22Rv1 (cell line): ENCODE measurements around the gene CLEC3B.
"Not testable (repeated sequence)": the region's sequence is repeated elsewhere in the genome, so short reads cannot be mapped to it uniquely, and the experiment has no call there.

Source experiments
- H3K27ac ChIP-seq: fragments of 450-650 bp; 2 replicates; pipeline ENCODE4 v1.5.1; 2017
- ZFX ChIP-seq: fragments of 450-650 bp; IDR thresholded peaks from 2 replicates; pipeline ENCODE4 v1.6.1; 2017; ENCODE audit warnings: antibody characterized with exemption, borderline replicate concordance
- TF ChIP-seq, protein P1 (sequence below): fragments of 450-650 bp; IDR thresholded peaks from 2 replicates; pipeline ENCODE4 v1.5.1; 2017; ENCODE audit warnings: mild to moderate bottlenecking

The CLEC3B gene

DNA sequence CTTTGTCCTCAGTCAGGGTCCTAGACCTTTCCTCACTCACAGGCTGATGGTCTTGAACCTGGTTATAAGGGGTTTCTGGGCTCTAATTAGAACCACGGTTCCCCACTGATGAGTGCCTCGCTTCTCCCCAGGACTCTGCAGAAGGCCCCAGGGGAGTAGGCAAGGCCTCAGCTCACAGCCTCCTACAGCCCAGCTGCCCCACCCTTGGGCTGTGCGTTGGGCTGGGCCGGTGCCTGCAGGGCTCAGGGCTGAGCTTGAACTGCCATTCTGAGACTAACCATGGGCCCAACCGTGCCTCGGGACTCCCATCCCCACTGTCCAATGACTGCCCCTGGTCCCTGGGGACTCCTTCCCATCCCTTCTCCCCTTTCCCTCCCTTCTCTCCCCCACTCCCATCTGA lies 25.6 kb downstream of the CLEC3B start:
- TF ChIP-seq, protein P1, sequence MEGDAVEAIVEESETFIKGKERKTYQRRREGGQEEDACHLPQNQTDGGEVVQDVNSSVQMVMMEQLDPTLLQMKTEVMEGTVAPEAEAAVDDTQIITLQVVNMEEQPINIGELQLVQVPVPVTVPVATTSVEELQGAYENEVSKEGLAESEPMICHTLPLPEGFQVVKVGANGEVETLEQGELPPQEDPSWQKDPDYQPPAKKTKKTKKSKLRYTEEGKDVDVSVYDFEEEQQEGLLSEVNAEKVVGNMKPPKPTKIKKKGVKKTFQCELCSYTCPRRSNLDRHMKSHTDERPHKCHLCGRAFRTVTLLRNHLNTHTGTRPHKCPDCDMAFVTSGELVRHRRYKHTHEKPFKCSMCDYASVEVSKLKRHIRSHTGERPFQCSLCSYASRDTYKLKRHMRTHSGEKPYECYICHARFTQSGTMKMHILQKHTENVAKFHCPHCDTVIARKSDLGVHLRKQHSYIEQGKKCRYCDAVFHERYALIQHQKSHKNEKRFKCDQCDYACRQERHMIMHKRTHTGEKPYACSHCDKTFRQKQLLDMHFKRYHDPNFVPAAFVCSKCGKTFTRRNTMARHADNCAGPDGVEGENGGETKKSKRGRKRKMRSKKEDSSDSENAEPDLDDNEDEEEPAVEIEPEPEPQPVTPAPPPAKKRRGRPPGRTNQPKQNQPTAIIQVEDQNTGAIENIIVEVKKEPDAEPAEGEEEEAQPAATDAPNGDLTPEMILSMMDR = no peak
- no peak for TF ChIP-seq ZFX

DNA sequence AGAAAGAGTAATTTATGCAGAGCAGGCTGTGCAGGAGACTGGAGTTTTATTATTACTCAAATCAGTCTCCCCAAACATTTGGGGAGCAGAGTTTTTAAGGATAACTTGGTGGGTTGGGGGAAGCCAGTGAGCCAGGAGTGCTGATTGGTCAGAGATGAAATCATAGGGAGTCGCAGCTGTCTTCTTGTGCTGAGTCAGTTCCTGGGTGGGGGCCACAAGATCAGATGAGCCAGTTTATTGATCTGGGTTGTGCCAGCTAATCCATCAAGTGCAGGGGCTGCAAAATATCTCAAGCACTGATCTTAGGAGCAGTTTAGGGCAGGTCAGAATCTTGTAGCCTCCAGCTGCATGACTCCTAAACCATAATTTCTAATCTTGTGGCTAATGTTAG lies 27.7 kb downstream of the CLEC3B start:
- not testable (repeated sequence) for H3K27ac ChIP-seq

More for the DNA sequence above, 25.6 kb downstream of the CLEC3B start:
- H3K27ac ChIP-seq = no peak overlapping the region

DNA sequence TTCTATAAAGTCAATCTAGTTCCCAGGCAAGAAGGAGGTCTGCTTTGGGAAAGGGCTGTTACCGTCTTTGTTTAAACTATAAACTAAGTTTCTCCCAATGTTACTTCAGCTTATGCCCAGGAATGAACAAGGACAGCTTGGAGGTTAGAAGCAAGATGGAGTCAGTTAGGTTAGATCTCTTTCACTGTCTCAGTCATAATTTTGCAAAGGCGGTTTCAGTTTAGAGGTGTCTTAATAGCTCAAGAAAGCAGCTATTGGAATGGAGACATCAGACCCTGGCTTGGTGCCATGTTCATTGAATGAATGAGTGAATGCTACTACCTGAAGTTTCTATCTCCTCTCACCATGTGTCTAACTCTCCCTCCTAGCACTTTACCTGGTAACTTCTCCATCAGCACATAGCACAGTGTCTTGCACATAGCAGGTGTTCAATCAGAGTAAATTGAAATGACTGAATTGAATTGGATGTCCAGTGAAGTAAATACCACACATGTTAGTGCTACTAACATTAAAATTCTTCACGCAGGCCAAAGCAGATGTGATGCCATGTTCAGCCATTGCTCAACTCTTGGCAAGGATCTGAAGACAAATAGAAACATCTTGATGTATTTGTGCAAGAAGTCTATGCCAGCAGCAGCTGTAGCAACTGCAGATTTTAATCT lies 28.2 kb downstream of the CLEC3B start:
- no peak overlapping the region for H3K27ac ChIP-seq
- TF ChIP-seq, protein P1 = no peak
- no peak for TF ChIP-seq ZFX

DNA sequence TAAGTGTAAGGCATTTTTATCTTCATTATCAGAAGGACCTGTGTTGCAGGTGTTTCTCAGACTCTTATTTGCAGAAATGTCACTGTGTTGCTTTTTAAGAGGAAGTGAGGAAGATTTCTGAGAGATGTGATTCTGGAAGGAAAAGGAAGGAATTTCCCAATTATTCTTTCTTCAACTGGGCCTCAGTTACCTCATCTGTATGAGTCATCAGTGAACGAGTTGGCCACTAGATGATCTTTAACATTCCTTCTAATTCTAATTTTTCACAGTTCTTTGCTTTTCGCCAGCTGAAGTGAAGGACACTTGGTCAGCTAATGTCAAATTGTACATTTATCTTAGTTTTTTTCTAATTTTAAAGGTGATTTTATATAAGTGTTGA lies 28.9 kb downstream of the CLEC3B start:
- TF ChIP-seq, protein P1 = no peak
- TF ChIP-seq ZFX = no peak
- no peak overlapping the region for H3K27ac ChIP-seq

DNA sequence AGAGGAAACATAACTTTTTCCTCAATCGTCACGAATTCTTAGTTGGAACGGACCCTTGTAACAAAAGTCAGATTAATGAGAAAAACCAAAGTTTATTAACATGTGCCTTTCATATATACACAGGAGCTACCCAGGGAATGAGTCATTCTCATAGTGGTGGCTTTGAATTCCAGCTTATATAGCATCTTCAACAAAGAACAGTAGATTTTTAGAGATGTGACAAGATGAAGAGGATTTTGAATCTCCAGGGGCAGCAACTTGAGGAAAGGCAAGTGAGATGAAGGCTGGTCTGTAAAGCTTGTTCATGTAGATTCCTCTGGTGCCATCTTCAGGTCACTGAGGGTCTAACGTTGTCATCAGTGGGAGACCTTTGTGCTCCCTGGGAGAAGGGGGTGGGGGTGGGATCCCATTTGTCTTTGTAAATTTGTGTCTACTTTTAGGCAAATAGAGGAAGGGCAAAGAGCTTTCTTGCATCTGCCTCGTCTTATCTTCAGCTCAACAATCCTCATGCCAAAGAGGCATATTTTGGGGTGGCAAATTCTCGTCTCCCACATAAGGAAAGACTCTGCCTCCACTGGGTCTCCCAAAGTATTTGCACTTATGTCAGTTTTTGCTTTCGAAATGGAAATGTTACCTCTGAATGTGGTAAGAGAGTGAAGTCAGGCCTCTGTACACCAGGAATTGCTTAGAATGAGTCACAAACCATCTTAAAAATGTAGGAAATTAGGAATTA lies 29.5 kb downstream of the CLEC3B start:
- no peak overlapping the region for H3K27ac ChIP-seq
- TF ChIP-seq ZFX = no peak
- TF ChIP-seq, protein P1 = peak; percentile 33

DNA sequence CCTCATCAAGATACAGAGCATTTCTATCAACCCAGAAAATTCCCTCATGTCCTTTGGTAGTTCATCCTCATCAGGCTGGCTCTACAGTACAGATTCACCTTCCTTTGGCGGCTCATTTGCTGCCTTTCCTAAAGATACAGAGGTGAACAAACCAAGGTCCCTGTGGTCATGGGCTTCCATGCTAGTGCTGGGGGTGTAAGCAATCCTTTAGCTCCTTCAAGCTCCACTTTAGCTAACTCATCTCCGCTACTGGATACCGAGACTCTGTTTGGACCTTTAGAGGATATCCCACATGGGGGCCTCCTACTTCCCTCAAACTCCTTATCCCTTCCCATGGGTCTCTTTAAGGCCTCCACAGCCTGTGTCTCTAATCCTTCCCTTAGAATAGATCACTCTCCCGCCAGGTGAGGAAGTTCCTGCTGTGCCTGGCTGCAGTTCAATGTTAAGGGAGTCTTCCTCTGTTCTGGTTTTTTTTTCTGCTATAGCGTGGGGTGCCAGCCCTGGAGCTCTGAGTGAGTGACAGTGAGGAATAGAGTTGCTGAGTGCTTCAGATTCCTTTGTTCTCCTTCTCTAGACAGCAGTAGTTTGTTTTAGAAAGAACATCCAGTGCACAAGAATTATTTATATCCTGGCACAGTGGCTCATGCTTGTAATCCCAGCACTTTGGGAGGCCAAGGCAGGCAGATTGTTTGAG lies 30.7 kb downstream of the CLEC3B start:
- TF ChIP-seq, protein P1 = no peak
- no peak for TF ChIP-seq ZFX
- H3K27ac ChIP-seq = no peak overlapping the region

DNA sequence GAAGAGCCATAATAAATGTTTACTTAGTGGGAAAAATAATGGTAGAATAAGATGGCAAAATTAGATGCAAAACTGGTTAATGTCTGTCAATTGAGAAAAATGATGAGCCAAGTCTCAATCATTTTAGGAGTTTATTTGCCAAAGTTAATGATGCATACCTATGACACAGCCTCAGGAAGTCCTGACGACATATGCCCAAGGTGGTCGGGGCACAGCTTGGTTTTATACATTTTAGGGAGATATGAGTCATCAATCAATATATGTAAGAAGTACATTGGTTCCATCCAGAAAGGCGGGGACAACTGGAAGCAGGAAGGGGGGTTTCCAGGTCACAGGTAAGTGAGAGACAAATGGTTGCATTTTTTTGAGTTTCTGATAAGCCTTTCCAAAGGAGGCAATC lies 31.5 kb downstream of the CLEC3B start:
- no peak for TF ChIP-seq ZFX
- TF ChIP-seq, protein P1 = no peak
- H3K27ac ChIP-seq = no peak overlapping the region
